ENCODE data around the gene NUP42. TPM values are rescaled to one million over a fixed set of nuclear protein-coding genes. Genes with fewer than 3 reads are reported as not detected.

Gene NUP42
- total and polyA plus RNA-seq, 10 of the 15 experiments (the other 5 are each of a cell fraction or from before 2014, with no cell fraction given), result 48.6 to 124 (median 74.3) TPM

GRCh38 chr7:23204241-23204640, 22.4 kb downstream of the NUP42 start:
- Histone ChIP-seq H3K4me1 (ENCODE audit: control insufficient read depth, insufficient read depth, low read length) (no peaks in the 10 kb centered on the region), H3K36me3 (ENCODE audit: control insufficient read depth in 2 of 2, insufficient read depth in 2 of 2, low read length in 1 of 2) (peaks cover 4 to 25% of the 10 kb centered on the region in 2 experiments), H3K4me2 (ENCODE audit: control insufficient read depth, insufficient read depth) (no peak overlapping the region), H3K9ac (ENCODE audit: control insufficient read depth, insufficient read depth, low read length) (no peak overlapping the region), H3K79me2 (ENCODE audit: control insufficient read depth, insufficient read depth, low read length) (no peaks in the 10 kb centered on the region), H2AFZ (ENCODE audit: control insufficient read depth, low read depth, low read length) (no peak overlapping the region), H3K4me3 (no peak overlapping the region), H3K9me3 (replicated peaks; ENCODE audit: control insufficient read depth, insufficient read depth, low read length) (no peaks in the 10 kb centered on the region; the same call in 2 of the 3 replicates), H3K27ac (ENCODE audit: control insufficient read depth, insufficient read depth) (no peak overlapping the region), H4K20me1 (ENCODE audit: control insufficient read depth, insufficient read depth) (no peaks in the 10 kb centered on the region), H3K27me3 (replicated peaks in 1 of 2; ENCODE audit: control insufficient read depth in 2 of 2, insufficient read depth in 2 of 2, low read length in 1 of 2) (no peaks in the 10 kb centered on the region)
- intact Hi-C loops (cut with micrococcal nuclease; ENCODE audit: unreplicated experiment), result no loop called here
- DNase-seq (ENCODE audit: low read depth, low spot score) (no peak), ATAC-seq (no peak), FAIRE-seq (no peak)
- BruUV-seq (replicated peaks), result no TSS peak
- 100% methylated on average over 1 of the region's 1 CpG for WGBS (ENCODE audit: insufficient coverage, insufficient replicate concordance, low lambda C conversion rate, missing lambda C conversion rate)
- ChIA-PET POLR2A (interaction anchor here (1.0 kb wide), 1 partner anchor 19 kb away, joined by 3 read pairs; no protein-coding TSS in a partner anchor), CTCF (interaction anchor here (2.1 kb wide), 1 partner anchor 118 kb away, joined by 5 read pairs; no protein-coding TSS in a partner anchor), SMC1A (ENCODE audit: uncharacterized antibody, unreplicated experiment) (interaction anchor here (1.0 kb wide), 1 partner anchor 58 kb away, joined by 3 read pairs; no protein-coding TSS in a partner anchor), RAD21 (ENCODE audit: unreplicated experiment) (no interaction called here)
- TF ChIP-seq PKNOX1 (IDR thresholded peaks at IDR 0.05) (no peak), CHD1 (IDR thresholded peaks at IDR 0.05; ENCODE audit: low read depth, low read length) (no peak), HDAC2 (IDR thresholded peaks at IDR 0.05) (no peak), MTA2 (IDR thresholded peaks at IDR 0.05; ENCODE audit: low read depth) (no peak), SIX5 (IDR thresholded peaks at IDR 0.05; ENCODE audit: low read depth, low read length, severe bottlenecking) (no peak), ZBED1 (IDR thresholded peaks at IDR 0.05; ENCODE audit: borderline replicate concordance) (no peak)
- in situ Hi-C loops (cut with MboI), result no loop called here

- no peak for FAIRE-seq
- ChIA-PET CTCF (no interaction called here), SMC1A (ENCODE audit: uncharacterized antibody, unreplicated experiment) (no interaction called here), RAD21 (ENCODE audit: unreplicated experiment) (no interaction called here), POLR2A (no interaction called here)
- H3K27ac ChIP-seq (ENCODE audit: control insufficient read depth, insufficient read depth), result no peak overlapping the region
- in situ Hi-C loops (cut with MboI) (no loop called here), intact Hi-C loops (cut with micrococcal nuclease; ENCODE audit: unreplicated experiment) (no loop called here)
- no peak overlapping the region for H3K9ac ChIP-seq (ENCODE audit: control insufficient read depth, insufficient read depth, low read length)
- DNase-seq (ENCODE audit: low read depth, low spot score), result no peak
- no peak for ATAC-seq
- H3K27me3 ChIP-seq (replicated peaks in 1 of 2; ENCODE audit: control insufficient read depth in 2 of 2, insufficient read depth in 2 of 2, low read length in 1 of 2), result no peaks in the 10 kb centered on the region
- H2AFZ ChIP-seq (ENCODE audit: control insufficient read depth, low read depth, low read length), result no peak overlapping the region; the same call in 1 of the 2 replicates
- peaks cover 0 to 12% of the 10 kb centered on the region in 2 experiments; a peak in 3 of 4 replicates for H3K36me3 ChIP-seq (ENCODE audit: control insufficient read depth in 2 of 2, insufficient read depth in 2 of 2, low read length in 1 of 2)
- 100% methylated on average over 2 of the region's 2 CpGs for WGBS (ENCODE audit: insufficient coverage, insufficient replicate concordance, low lambda C conversion rate, missing lambda C conversion rate)
- peak overlapping the region; percentile 22; the same call in 1 of the 2 replicates for H3K4me2 ChIP-seq (ENCODE audit: control insufficient read depth, insufficient read depth)
- BruUV-seq (replicated peaks), result no TSS peak
- H3K9me3 ChIP-seq (replicated peaks; ENCODE audit: control insufficient read depth, insufficient read depth, low read length), result no peaks in the 10 kb centered on the region; the same call in 2 of the 3 replicates
- H4K20me1 ChIP-seq (ENCODE audit: control insufficient read depth, insufficient read depth), result no peaks in the 10 kb centered on the region
- no peaks in the 10 kb centered on the region for H3K79me2 ChIP-seq (ENCODE audit: control insufficient read depth, insufficient read depth, low read length)
- no peak overlapping the region for H3K4me3 ChIP-seq
- H3K4me1 ChIP-seq (ENCODE audit: control insufficient read depth, insufficient read depth, low read length), result no peaks in the 10 kb centered on the region
- TF ChIP-seq PML (IDR thresholded peaks at IDR 0.05; ENCODE audit: low read length) (no peak), ZNF384 (IDR thresholded peaks at IDR 0.05; ENCODE audit: borderline replicate concordance, low read depth, low read length) (no peak), YY1 (IDR thresholded peaks at IDR 0.05; ENCODE audit: low read depth, low read length) (no peak), MTA3 (IDR thresholded peaks at IDR 0.05; ENCODE audit: borderline replicate concordance, low read length) (no peak), TCF12 (IDR thresholded peaks at IDR 0.05; ENCODE audit: low read depth, low read length) (no peak), RFX5 (IDR thresholded peaks at IDR 0.05; ENCODE audit: low read depth, low read length) (no peak)
- TF ChIP-seq, protein P1, sequence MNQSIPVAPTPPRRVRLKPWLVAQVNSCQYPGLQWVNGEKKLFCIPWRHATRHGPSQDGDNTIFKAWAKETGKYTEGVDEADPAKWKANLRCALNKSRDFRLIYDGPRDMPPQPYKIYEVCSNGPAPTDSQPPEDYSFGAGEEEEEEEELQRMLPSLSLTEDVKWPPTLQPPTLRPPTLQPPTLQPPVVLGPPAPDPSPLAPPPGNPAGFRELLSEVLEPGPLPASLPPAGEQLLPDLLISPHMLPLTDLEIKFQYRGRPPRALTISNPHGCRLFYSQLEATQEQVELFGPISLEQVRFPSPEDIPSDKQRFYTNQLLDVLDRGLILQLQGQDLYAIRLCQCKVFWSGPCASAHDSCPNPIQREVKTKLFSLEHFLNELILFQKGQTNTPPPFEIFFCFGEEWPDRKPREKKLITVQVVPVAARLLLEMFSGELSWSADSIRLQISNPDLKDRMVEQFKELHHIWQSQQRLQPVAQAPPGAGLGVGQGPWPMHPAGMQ (IDR thresholded peaks at IDR 0.05; ENCODE audit: borderline replicate concordance), result no peak
- TF ChIP-seq, protein P2, sequence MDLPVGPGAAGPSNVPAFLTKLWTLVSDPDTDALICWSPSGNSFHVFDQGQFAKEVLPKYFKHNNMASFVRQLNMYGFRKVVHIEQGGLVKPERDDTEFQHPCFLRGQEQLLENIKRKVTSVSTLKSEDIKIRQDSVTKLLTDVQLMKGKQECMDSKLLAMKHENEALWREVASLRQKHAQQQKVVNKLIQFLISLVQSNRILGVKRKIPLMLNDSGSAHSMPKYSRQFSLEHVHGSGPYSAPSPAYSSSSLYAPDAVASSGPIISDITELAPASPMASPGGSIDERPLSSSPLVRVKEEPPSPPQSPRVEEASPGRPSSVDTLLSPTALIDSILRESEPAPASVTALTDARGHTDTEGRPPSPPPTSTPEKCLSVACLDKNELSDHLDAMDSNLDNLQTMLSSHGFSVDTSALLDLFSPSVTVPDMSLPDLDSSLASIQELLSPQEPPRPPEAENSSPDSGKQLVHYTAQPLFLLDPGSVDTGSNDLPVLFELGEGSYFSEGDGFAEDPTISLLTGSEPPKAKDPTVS (IDR thresholded peaks at IDR 0.05; ENCODE audit: low read depth, low read length), result no peak
Observed at GRCh38 chr7:23205577-23205908, 23.7 kb downstream of the NUP42 start.
